HG03378 (cell line): Measurements from ENCODE around the gene ACLY.

Experiments used
- ATAC-seq: cut with Tn5 transposase; IDR thresholded peaks from one replicate; pipeline ENCODE4 v1.9.1; 2021; ENCODE audit warnings: mild to moderate bottlenecking, moderate library complexity; ENCODE audit not compliant: unreplicated experiment

The ACLY gene

DNA sequence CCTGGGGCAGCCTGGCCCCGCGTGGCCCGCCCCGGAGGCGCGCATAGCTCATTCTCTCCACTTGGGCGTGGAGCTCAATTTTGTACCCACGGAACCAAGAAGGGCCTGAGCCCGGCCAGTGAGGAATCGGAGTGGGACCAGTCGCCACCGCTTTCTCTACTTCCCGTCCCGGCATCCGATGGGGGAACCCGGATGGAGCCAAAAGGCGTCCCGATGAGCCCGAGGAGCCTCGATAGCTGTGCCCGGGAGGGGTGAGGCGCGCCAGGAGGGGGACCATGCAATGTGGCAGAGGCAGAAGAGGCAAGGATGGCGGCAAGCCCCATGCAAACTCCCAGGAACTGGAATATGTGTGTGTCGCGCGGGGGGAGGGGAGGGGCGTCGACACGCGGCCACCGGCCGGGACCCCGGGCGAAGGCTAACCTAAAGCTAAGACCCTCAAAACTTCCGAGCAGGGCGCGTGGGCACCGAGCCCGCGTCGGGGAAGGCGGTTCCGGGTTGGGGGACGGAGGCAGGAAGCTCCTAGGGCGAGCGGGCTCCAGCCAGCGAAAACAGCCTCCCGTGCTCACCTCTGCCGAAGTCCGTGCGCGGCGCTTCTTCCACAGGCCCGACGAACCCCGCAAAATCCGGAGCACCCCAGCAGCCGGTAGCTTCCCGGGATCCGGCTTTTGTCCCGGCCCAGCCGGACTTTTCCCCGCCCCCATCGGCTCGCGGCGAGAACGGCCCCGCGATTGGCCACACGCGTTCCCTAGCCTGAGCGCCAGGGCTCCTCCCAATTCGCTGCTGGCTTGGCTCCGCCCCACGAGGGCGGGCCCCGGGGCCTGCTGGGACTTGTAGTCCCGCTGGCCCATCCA is at the start of gene ACLY:
Gene ACLY (minus strand): TSS at position 638 of the 851 bp plus-strand sequence. CDS start 5,078 bp downstream, outside the sequence.
- ATAC-seq: peak; percentile 53

DNA sequence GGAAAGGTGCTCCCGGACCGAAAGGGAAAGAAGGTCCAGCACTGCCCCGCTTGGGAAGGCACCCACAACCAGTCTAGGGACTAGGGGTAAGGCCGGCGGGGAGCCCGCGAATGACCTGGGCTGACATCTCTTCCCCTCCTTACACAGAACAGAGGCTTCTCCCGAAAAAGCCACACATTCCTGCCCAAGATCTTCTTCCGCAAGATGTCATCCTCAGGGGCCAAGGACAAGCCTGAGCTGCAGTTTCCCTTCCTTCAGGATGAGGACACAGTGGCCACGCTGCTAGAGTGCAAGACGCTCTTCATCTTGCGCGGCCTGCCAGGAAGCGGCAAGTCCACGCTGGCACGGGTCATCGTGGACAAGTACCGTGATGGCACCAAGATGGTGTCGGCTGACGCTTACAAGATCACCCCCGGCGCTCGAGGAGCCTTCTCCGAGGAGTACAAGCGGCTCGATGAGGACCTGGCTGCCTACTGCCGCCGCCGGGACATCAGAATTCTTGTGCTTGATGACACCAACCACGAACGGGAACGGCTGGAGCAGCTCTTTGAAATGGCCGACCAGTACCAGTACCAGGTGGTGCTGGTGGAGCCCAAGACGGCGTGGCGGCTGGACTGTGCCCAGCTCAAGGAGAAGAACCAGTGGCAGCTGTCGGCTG is 49.3 kb upstream of the ACLY start:
- no peak for ATAC-seq

DNA sequence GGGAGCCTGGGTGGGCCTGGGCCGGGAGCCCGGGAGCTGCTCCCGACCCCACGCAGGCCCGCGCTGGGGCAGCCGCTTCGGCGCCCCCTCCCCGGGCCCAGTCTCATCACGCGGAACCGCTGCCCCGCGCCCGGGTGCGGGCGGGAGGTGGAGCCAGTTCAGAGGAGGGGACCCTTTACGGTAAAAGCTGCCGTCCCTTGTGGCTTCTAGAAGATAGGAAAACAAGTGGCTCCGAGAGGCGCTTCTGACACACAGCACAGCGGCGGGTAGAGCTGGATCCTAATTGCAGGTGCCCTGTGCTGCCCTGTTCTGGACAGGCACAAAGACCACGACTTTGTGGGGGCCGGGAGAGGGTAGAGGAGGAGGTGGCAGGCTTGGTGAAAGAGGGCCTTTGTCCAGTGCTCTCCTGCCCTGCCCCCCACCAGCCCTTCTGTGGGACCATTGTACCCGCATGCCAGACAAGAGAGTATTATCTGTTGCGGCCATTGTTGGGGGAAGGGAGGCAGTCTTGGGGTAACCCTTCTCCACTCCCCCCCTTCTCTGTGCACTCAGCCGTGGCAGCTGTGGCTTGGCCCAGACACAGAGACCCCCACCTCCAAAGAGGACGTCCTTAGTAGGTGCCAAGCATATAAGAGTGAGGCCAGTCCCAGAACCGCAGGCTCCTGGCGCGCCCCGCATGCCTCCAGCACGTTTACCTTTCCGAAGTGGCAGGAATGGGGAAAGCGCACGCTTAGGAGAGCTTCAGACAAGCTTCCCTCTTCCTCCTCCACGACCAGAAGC is 48.6 kb upstream of the ACLY start:
- no peak for ATAC-seq

DNA sequence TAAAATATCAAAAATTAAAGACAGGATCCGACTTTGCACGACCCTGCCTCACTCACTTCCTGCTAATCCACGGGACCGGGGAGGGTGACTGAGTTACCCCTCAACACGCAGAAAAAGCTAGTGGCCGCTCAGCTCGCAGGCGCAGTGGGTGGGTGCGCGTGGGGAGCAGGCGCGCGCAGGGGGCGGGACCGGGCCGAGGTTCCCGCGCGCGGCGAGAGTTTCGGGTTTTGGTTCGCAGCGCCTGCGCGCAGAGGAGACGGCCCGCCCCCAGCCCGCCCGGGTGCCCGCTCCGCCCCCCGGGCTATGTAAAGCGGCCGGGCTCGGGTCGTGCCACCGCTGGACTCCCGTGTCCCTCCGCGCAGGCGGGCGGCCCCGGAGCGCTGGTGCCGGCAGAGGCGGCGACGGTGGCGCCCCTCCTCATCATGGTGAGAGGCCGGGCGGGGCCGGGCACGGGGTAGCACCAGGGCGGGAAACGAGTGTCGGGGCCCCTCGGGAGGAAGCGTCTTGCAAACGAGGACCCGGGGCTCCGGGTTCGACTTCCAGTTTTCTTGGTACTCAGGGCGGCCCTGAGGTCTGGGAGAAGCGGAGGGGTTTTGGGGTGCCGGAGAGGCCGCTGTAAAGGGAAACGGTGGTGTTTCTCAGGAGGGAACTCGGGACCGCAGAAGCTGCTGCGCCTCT is 47.9 kb upstream of the ACLY start, which contains the start of gene CNP:
Gene CNP (plus strand): TSS at position 333 of the 678 bp plus-strand sequence. CDS start 90 bp downstream, at position 423.
- ATAC-seq: no peak

DNA sequence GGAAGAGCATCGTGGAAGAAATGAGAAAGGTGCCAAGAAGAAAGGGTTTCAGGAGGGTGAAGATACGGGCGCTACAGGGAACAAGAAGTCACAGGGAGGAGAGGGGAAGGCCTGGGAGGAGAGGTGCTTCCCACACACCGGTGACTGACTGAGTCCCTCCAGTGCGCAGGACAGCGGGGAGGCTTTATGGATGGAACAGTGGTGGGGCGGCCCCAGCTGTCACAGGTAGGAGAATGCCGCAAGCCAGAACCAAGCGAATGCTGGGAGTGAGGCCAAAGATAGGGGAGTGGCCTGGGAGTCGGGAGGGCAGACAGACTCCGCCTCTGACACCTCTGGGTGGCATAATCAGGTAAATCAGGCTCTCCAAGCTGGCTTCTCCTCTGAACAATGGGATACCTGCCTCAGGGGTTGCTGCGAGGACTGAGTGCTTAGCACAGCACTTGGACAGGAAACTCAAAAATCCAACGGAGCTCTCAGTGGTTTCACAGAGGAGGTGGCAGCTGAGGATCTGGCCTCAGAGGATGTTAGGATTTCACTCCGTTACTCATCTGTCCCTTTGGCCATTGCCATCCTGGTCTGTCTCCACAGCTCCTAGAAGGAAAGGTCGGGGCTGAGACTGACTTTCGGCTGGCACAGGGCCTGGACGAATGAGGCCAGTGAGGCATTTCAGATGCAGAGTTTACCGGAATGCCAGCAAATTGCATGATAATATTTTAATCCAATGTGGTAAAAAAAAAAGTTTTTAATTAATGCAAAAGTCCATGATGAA is 47.1 kb upstream of the ACLY start:
- peak; percentile 35 for ATAC-seq

DNA sequence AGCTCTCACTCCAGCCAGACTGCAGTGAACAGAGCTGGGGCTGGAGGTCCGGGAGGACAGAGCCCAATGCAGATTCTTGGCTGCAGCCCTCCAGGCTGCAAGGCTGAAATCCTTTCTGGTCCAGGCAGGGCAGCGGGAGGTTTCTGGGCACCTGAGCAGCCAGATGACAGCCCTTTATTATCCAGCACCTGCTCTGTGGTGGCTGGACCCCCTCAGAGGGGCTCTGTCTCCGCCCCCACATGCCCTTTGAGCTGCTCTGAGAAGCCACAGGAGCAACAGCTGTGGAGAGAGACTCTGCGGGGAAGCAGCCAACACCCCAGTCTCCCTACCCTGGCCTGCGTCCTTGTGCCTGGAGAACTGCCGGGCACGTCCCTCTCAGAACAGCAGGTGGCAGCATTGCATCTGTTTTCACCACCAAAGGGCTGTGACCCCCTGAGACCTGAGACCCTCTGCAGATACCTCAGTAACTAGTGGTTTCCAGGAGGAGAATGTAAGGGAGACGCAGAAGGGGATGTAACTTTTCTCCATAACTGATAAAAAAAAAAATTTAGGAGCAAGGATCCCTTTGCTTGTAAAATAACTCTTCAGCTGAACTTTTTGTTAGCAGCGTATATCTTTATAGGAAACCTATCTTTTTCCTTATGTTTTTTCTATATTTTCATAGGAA is 44.1 kb upstream of the ACLY start:
- no peak for ATAC-seq

DNA sequence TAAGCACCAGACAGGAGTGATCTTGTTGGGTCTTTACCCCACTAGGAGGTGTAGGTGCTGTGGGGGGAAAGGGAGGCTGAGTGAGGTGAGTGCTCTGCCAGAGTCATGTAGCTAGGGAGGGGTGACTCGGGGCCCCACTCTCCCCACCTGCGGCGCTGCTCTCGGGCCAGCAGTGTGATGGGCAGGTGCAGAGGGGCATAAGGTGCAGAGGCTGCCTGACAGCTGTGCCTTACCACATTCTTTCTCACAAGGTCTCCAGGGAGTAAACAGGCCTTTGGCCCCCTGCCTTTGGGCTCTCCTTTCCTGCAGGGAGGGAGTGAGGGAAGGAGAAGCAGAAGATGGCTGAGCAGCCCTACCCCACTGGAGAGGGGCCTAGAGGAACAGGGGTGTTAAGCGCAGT is 43.4 kb upstream of the ACLY start:
- ATAC-seq: no peak

DNA sequence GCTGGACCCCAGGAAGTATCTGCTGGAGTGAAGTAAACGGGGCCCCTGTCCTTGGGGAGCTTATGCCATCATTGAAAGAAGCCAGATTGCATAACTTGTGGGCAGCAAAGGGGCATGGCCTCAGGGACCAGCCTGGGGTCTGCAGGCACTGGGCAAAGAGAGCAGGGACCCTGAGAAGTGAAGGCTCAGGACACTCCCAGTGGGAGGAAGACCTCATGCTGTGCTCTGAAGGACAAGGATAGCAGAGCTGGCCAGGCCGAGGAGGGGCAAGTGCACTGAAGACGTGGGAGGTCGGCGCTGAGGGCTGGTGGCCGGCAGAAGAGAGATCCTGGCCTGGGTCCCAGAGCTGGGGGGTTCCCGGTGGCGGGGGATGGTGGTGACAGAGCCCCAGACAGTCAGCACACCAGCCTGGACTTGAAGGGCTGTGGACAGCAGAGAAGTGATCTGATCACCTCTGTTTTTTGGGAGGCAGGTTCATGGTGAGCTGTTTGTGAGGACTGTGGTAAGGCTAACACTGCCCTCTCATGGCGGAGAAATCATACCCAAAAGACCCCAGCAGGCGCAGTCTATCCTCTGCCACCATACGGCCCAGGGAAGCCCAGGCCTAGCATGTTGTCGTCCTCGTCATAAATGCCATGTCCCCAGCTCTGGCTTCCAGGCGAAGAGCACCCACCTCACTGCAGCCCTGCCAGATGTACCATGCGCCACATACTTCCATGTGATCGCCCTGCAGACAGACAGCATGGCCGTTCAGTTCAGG is 40.8 kb upstream of the ACLY start:
- no peak for ATAC-seq

DNA sequence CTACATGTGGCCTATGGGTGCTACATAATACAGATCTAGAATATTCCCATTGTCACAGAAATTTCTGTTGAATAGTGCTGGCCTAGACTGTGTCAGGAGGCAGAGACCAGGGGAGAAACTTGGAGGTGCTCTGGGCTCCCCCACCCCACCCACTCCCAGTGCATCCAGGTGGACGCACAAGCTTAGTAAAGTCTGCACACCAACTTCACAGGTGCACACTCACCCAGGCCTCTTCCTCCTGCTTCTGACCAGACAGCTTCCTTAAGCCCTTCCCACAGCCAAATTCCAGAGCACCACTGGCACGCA is 40.2 kb upstream of the ACLY start:
- no peak for ATAC-seq

DNA sequence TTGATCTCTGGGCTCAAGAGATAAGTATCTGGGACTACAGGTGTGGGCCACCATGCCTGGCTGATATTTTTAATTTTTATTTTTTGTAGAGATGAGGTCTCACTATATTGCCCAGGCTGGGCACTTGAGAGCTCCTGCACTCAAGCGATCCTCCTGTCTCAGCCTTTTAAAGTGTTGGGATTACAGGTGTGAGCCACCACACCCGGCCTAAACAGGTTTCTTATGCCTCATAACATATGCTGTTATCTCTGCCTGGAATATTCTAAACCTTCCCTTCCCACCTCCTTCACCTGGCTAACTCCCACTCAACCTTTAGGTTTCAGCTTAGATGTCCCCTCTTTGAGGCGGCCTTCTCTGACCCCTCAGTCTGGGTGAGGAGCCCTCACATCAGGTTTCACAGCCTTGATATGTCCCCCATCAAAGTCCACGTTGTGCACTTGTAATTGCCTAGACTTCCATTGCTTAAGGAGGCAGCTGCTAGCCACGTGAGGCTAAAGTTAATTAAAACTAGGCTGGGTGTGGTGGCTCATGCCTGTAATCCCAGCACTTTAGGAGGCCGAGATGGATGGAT is 39.2 kb upstream of the ACLY start:
- ATAC-seq: no peak

DNA sequence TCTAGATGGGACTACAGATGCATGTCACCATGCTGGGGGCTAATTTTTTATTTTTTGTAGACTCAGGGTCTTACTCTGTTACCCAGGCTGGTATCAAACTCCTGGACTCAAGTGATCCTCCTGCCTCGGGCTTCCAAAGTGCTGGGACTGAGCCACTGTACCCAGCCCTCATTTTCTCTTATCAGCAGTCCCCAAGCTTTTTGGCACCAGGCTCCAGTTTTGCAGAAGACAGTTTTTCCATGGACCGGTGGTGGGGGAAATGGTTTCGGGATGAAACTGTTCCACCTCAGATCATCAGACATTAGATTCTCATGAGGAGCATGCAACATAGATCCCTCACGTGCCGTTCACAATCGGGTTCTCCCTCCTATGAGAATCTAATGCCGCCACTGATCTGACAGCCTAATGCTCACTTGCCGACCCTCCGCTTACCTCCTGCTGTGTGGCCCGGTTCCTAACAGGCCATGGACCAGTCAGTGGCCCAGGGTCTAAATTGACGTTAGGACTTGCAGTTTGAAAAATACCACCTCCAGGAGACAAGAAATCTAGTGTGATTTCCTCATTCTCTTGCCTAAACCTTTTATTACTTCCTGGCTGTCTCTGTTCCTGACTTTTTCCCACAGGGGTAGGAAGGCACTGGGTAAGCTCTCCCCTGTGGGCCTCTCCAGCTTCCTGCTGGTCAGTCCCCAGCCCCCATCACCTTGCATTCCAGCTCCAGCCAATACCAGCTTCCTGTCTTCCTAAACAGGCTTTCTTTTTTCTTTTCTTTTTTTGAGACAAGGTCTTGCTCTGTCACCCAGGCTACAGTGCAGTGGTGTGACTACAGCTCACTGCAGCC is 38.5 kb upstream of the ACLY start:
- no peak for ATAC-seq

DNA sequence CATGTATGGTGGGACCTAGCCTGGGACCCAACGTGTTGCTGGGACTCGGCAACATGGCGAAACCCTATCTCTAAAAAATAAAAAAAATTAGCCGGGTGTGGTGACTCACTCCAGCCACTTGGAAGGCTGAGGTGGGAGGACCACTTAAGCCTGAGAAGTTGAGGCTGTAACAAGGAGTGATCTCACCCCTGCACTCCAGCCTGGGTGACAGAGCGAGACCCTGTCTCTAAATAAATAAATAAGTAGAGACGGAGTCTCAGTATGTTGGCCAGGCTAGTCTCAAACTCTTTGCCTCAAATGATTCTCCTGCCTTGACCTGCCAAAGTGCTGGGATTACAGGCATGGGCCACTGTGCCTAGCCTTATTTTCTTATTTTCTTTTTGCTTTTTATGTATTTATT is 37.8 kb upstream of the ACLY start:
- no peak for ATAC-seq

DNA sequence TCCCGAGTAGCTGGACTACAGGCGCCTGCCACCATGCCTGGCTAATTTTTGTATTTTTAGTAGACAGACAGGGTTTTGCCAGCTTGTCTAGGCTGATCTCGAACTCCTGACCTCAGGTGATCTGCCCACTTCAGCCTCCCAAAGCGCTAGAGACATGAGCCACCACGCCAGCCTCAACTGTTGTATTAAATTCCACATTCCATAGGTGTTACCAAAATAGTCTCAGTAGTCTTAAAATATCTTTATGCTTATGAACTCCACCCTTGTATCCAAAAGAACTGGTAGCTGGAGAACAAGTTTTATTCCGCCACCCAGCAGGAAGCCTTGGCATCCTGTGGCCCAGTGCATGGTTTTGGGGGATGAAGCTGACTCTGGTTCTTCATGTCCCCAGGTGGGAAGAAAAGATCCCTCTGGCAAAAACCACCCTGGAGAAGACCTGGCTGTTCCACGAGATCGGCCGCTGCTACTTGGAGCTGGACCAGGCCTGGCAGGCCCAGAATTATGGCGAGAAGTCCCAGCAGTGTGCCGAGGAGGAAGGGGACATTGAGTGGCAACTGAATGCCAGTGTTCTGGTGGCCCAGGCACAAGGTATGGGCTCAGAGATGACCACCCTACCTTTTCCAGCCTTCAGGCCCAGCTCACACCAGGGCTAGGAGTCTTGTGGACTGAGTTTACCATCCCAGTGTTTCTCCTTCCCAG is 30.2 kb upstream of the ACLY start:
- no peak for ATAC-seq

DNA sequence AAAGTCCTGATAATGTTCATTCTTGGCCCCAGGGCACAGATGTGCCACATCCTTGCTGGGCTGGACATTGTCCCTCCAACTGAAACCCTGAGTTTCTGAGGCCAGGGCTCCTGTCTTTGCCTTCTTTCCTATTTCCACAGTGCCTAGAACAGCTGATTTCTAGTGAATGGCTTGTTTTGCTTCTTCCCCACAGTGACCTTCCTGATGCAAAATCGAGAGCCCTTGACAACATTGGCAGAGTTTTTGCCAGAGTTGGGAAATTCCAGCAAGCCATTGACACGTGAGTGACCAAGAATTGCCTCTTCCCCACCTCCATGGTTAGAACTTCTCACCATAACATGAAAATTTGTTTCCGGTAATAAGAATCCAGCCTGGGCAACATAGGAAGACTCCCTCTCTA is 26.2 kb upstream of the ACLY start:
- no peak for ATAC-seq

DNA sequence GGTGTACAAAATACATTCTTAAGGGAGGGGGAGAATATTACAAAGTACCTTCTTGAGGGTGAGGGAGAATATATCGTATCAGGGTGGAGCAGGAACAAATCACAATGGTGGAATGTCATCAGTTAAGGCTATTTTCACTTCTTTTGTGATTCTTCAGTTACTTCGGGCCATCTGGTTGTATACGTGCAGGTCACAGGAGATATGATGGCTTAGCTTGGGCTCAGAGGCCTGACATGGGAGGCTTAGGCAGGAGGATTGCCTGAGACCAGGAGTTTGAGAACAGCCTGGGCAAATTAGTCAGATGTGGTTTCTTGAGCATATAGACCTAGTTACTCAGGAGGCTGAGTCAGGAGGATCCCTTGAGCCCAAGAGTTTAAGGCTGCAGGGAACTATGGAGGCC is 24.7 kb upstream of the ACLY start:
- no peak for ATAC-seq

DNA sequence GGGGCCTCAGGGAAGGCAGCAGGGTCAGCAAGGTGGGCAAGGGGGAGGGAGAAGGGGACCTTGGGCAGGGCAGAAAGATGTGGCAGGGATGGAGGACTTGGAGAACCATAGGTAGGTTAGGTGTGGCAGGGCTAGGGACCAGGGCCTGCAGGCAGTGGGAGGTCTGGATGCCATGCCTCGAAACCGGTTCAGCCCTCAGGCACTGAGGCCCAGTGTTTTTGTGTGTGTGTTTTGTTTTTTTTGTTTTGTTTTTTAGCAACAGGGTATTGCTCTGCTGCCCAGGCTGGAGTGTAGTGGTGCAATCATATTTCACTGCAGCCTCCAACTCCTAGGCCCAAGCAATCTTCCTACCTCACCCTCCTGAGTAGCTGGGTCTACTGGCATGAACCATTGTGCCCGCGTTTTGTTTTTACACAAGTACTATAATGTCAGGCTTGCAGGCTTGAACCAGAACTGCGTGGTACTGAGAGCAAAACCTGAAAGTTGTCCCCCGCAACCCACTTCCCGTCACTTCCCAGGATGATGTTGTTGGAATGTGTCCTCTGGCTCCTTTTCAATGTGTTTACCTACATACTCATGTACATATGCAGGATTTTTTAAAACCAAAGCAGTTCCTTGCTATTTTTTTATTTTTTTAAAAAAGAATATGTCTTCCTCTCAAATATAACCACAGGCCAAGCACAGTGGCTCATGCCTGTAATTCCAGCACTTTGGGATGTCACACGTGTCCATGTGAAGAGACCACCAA is 24.0 kb upstream of the ACLY start:
- no peak for ATAC-seq

DNA sequence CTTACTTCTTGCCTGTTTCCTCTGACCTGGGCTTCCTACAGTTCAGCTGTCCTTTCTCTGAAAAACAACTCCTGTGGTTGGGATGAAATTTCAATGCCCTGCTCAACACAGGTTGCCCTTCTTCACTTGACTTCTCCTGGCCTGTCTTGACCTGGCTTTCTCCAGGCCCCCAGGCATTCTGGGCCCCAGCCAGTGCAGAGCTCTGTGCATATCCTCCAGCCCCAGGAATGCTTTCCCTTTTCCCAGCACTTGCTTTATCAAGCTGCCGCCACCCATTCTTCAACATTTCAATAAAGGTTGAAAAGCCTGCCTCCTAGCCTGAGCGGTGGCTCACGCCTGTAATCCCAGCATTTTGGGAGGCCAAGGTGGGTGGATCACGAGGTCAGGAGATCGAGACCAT is 22.4 kb upstream of the ACLY start:
- ATAC-seq: no peak
